ENCODE data around the gene GFY.
"Not testable (repeated sequence)": the region's sequence is repeated elsewhere in the genome, so short reads cannot be mapped to it uniquely, and the experiment has no call there.

GFY gene

GRCh38 chr19:49459388-49459787 is 34.2 kb downstream of the GFY start:
- no peaks in the 10 kb centered on the region for H3F3A ChIP-seq (ENCODE audit: insufficient read depth, low read length)
- no peaks in the 10 kb centered on the region for H4K20me1 ChIP-seq (ENCODE audit: insufficient read depth, low read length)
- no peak overlapping the region for H3K9ac ChIP-seq (ENCODE audit: low read length)
- peaks cover 11% of the 10 kb centered on the region; the same call in 1 of the 2 replicates for H3K36me3 ChIP-seq (ENCODE audit: insufficient read depth, low read length)
- no peak overlapping the region for H3K4me2 ChIP-seq (ENCODE audit: low read length)
- H2AFZ ChIP-seq (ENCODE audit: low read length) = no peak overlapping the region
- peaks cover 15% of the 10 kb centered on the region for H3K4me1 ChIP-seq (ENCODE audit: insufficient read depth, low read length, severe bottlenecking)
- no peaks in the 10 kb centered on the region for H3K9me3 ChIP-seq (ENCODE audit: low read length)
- H3K4me3 ChIP-seq (ENCODE audit: low read depth, low read length, poor library complexity, severe bottlenecking) = no peak overlapping the region
- H3K27me3 ChIP-seq (ENCODE audit: insufficient read depth, low read length) = no peaks in the 10 kb centered on the region
- TF ChIP-seq EZH2 (IDR thresholded peaks at IDR 0.05; ENCODE audit: borderline replicate concordance, low read length) = no peak
- TF ChIP-seq, protein P1, sequence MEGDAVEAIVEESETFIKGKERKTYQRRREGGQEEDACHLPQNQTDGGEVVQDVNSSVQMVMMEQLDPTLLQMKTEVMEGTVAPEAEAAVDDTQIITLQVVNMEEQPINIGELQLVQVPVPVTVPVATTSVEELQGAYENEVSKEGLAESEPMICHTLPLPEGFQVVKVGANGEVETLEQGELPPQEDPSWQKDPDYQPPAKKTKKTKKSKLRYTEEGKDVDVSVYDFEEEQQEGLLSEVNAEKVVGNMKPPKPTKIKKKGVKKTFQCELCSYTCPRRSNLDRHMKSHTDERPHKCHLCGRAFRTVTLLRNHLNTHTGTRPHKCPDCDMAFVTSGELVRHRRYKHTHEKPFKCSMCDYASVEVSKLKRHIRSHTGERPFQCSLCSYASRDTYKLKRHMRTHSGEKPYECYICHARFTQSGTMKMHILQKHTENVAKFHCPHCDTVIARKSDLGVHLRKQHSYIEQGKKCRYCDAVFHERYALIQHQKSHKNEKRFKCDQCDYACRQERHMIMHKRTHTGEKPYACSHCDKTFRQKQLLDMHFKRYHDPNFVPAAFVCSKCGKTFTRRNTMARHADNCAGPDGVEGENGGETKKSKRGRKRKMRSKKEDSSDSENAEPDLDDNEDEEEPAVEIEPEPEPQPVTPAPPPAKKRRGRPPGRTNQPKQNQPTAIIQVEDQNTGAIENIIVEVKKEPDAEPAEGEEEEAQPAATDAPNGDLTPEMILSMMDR (IDR thresholded peaks at IDR 0.05; ENCODE audit: low read length) = no peak
- no peak overlapping the region for H3K27ac ChIP-seq (ENCODE audit: low read depth, low read length, poor library complexity, severe bottlenecking)
- H3K79me2 ChIP-seq (ENCODE audit: insufficient read depth, low read length) = no peaks in the 10 kb centered on the region
- no peaks in the 10 kb centered on the region for H3K9me2 ChIP-seq (ENCODE audit: low read depth, low read length)

DNA sequence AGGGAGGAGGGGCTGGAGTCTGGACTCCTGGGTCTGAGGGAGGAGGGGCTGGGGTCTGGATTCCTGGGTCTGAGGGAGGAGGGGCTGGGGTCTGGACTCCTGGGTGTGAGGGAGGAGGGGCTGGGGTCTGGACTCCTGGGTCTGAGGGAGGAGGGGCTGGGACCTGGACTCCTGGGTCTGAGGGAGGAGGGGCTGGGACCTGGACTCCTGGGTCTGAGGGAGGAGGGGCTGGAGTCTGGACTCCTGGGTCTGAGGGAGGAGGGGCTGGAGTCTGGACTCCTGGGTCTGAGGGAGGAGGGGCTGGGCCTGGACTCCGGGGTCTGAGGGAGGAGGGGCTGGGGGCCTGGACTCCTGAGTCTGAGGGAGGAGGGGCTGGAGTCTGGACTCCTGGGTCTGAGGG is 35.9 kb downstream of the GFY start:
- H3K27ac ChIP-seq (ENCODE audit: low read depth, low read length, poor library complexity, severe bottlenecking); H3K9me2 ChIP-seq (ENCODE audit: low read depth, low read length); H3K4me2 ChIP-seq (ENCODE audit: low read length); H3F3A ChIP-seq (ENCODE audit: insufficient read depth, low read length); H2AFZ ChIP-seq (ENCODE audit: low read length); H3K9me3 ChIP-seq (ENCODE audit: low read length); H3K36me3 ChIP-seq (ENCODE audit: insufficient read depth, low read length); H3K9ac ChIP-seq (ENCODE audit: low read length); H3K4me3 ChIP-seq (ENCODE audit: low read depth, low read length, poor library complexity, severe bottlenecking); H3K27me3 ChIP-seq (ENCODE audit: insufficient read depth, low read length); H3K79me2 ChIP-seq (ENCODE audit: insufficient read depth, low read length); H4K20me1 ChIP-seq (ENCODE audit: insufficient read depth, low read length): not testable (repeated sequence)
- peaks cover 14% of the 10 kb centered on the region for H3K4me1 ChIP-seq (ENCODE audit: insufficient read depth, low read length, severe bottlenecking)

- TF ChIP-seq EZH2 (IDR thresholded peaks at IDR 0.05; ENCODE audit: borderline replicate concordance, low read length) = no peak
- TF ChIP-seq, protein P1 (IDR thresholded peaks at IDR 0.05; ENCODE audit: low read length) = no peak
- Histone ChIP-seq H3K9me3 (ENCODE audit: low read length) (no peaks in the 10 kb centered on the region), H4K20me1 (ENCODE audit: insufficient read depth, low read length) (no peaks in the 10 kb centered on the region), H3K4me2 (ENCODE audit: low read length) (no peak overlapping the region), H3K4me3 (ENCODE audit: low read depth, low read length, poor library complexity, severe bottlenecking) (no peak overlapping the region), H3K36me3 (ENCODE audit: insufficient read depth, low read length) (peaks cover 10% of the 10 kb centered on the region; the same call in 1 of the 2 replicates), H2AFZ (ENCODE audit: low read length) (no peak overlapping the region), H3K4me1 (ENCODE audit: insufficient read depth, low read length, severe bottlenecking) (peaks cover 14% of the 10 kb centered on the region), H3K27me3 (ENCODE audit: insufficient read depth, low read length) (no peaks in the 10 kb centered on the region), H3K79me2 (ENCODE audit: insufficient read depth, low read length) (no peaks in the 10 kb centered on the region), H3F3A (ENCODE audit: insufficient read depth, low read length) (no peaks in the 10 kb centered on the region), H3K9me2 (ENCODE audit: low read depth, low read length) (no peaks in the 10 kb centered on the region), H3K27ac (ENCODE audit: low read depth, low read length, poor library complexity, severe bottlenecking) (no peak overlapping the region), H3K9ac (ENCODE audit: low read length) (no peak overlapping the region)
Observed at GRCh38 chr19:49461656-49462055, 36.5 kb downstream of the GFY start.

GRCh38 chr19:49462492-49462891 is 37.3 kb downstream of the GFY start:
- peaks cover 14% of the 10 kb centered on the region for H3K4me1 ChIP-seq (ENCODE audit: insufficient read depth, low read length, severe bottlenecking)
- H3K27ac ChIP-seq (ENCODE audit: low read depth, low read length, poor library complexity, severe bottlenecking) = no peak overlapping the region
- no peaks in the 10 kb centered on the region for H3K27me3 ChIP-seq (ENCODE audit: insufficient read depth, low read length)
- H2AFZ ChIP-seq (ENCODE audit: low read length) = no peak overlapping the region
- TF ChIP-seq, protein P1 (IDR thresholded peaks at IDR 0.05; ENCODE audit: low read length) = no peak
- TF ChIP-seq EZH2 (IDR thresholded peaks at IDR 0.05; ENCODE audit: borderline replicate concordance, low read length) = no peak
- H3F3A ChIP-seq (ENCODE audit: insufficient read depth, low read length) = no peaks in the 10 kb centered on the region
- no peaks in the 10 kb centered on the region for H3K9me3 ChIP-seq (ENCODE audit: low read length)
- H3K36me3 ChIP-seq (ENCODE audit: insufficient read depth, low read length) = peaks cover 10% of the 10 kb centered on the region; the same call in 1 of the 2 replicates
- H3K79me2 ChIP-seq (ENCODE audit: insufficient read depth, low read length) = no peaks in the 10 kb centered on the region
- no peaks in the 10 kb centered on the region for H3K9me2 ChIP-seq (ENCODE audit: low read depth, low read length)
- H4K20me1 ChIP-seq (ENCODE audit: insufficient read depth, low read length) = no peaks in the 10 kb centered on the region
- no peak overlapping the region for H3K4me2 ChIP-seq (ENCODE audit: low read length)
- no peak overlapping the region for H3K4me3 ChIP-seq (ENCODE audit: low read depth, low read length, poor library complexity, severe bottlenecking)
- H3K9ac ChIP-seq (ENCODE audit: low read length) = no peak overlapping the region
